ENCODE data around the gene MRPL14. TPM values are rescaled to one million over a fixed set of nuclear protein-coding genes. Genes with fewer than 3 reads are reported as not detected.

Gene MRPL14
- total RNA-seq, 4 donors from 2014 or later: 8.8 to 36.6 (median 18.9) TPM

GRCh38 chr6:44074813-44075646 lies 52.2 kb downstream of the MRPL14 start:
- Histone ChIP-seq H3K27me3 (no peaks in the 10 kb centered on the region), H3K4me1 (peaks cover 0 to 55% (median 28%) of the 10 kb centered on the region in 4 donors), H3K27ac (peak overlapping the region in 2 of 4 donors; percentile 68 to 76), H3K4me3 (no peak overlapping the region), H3K9me3 (no peaks in the 10 kb centered on the region), H3K36me3 (no peaks in the 10 kb centered on the region)
- WGBS, 2 donors: 39 to 50% methylated on average over 8 to 9 of the region's 9 CpGs
- TF ChIP-seq, protein P1, sequence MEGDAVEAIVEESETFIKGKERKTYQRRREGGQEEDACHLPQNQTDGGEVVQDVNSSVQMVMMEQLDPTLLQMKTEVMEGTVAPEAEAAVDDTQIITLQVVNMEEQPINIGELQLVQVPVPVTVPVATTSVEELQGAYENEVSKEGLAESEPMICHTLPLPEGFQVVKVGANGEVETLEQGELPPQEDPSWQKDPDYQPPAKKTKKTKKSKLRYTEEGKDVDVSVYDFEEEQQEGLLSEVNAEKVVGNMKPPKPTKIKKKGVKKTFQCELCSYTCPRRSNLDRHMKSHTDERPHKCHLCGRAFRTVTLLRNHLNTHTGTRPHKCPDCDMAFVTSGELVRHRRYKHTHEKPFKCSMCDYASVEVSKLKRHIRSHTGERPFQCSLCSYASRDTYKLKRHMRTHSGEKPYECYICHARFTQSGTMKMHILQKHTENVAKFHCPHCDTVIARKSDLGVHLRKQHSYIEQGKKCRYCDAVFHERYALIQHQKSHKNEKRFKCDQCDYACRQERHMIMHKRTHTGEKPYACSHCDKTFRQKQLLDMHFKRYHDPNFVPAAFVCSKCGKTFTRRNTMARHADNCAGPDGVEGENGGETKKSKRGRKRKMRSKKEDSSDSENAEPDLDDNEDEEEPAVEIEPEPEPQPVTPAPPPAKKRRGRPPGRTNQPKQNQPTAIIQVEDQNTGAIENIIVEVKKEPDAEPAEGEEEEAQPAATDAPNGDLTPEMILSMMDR (IDR thresholded peaks at IDR 0.05): peak in 1 of 5 experiments; percentile 5
- TF ChIP-seq EP300 (IDR thresholded peaks at IDR 0.05): no peak
- TF ChIP-seq POLR2A (IDR thresholded peaks at IDR 0.05): no peak
- DNase-seq (ENCODE audit: low spot score in 2 of 2): no peak

DNA sequence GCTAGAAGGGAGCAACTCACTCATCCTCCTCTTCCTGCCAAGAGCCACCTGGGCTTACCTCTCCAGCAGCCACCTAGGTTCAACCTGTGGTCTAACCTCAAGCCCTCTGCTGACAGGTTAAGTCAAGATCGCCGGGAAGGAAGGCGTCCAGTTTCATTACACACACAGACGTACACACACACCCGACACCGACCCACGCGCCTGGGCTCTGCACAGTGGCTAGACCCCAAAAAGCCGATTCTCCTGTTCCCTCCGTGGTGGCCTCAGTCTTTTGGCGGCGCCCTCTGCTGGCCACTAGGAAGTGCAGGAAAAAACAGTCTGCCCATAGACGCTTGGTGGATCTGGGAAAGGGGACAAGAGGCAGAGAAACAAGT lies 52.8 kb downstream of the MRPL14 start:
- WGBS, 2 donors: 2% methylated on average over 13 of the region's 13 CpGs
- no peak overlapping the region for H3K4me3 ChIP-seq
- TF ChIP-seq POLR2A (IDR thresholded peaks at IDR 0.05): no peak
- TF ChIP-seq EP300 (IDR thresholded peaks at IDR 0.05): peak in 1 of 2 donors; percentile 50
- TF ChIP-seq, protein P1 (IDR thresholded peaks at IDR 0.05): peak; percentile 88 to 93 (median 92)
- H3K9me3 ChIP-seq: no peaks in the 10 kb centered on the region
- H3K27me3 ChIP-seq: no peaks in the 10 kb centered on the region
- H3K36me3 ChIP-seq: no peaks in the 10 kb centered on the region
- H3K4me1 ChIP-seq: peaks cover 0 to 55% (median 28%) of the 10 kb centered on the region in 4 donors
- DNase-seq (ENCODE audit: low spot score in 2 of 2): peak; percentile 62 to 67
- H3K27ac ChIP-seq: peak overlapping the region in 2 of 4 donors; percentile 68 to 76

GRCh38 chr6:44073612-44074438 lies 53.4 kb downstream of the MRPL14 start:
- TF ChIP-seq EP300 (IDR thresholded peaks at IDR 0.05) (no peak), POLR2A (IDR thresholded peaks at IDR 0.05) (no peak)
- TF ChIP-seq, protein P1 (IDR thresholded peaks at IDR 0.05): no peak
- Histone ChIP-seq H3K36me3 (no peaks in the 10 kb centered on the region), H3K27me3 (no peaks in the 10 kb centered on the region), H3K9me3 (no peaks in the 10 kb centered on the region), H3K27ac (peak overlapping the region; percentile 45 to 76 (median 61)), H3K4me1 (peaks cover 0 to 50% (median 25%) of the 10 kb centered on the region in 4 donors), H3K4me3 (peak overlapping the region; percentile 39 to 53 (median 50))
- no peak for DNase-seq (ENCODE audit: low spot score in 2 of 2)
- 16 to 37% methylated on average over 9 to 11 of the region's 25 CpGs for WGBS, 2 donors

GRCh38 chr6:44072959-44073611 lies 54.2 kb downstream of the MRPL14 start:
- DNase-seq (ENCODE audit: low spot score in 2 of 2): peak; percentile 43 to 68
- peaks cover 0 to 48% (median 25%) of the 10 kb centered on the region in 4 donors for H3K4me1 ChIP-seq

More at GRCh38 chr6:44072959-44073611, 54.2 kb downstream of the MRPL14 start:
- WGBS, 2 donors: 3 to 18% methylated on average over 4 to 43 of the region's 55 CpGs
- Histone ChIP-seq H3K9me3 (no peaks in the 10 kb centered on the region), H3K27ac (peak overlapping the region; percentile 58 to 79 (median 70)), H3K36me3 (no peaks in the 10 kb centered on the region), H3K27me3 (no peaks in the 10 kb centered on the region), H3K4me3 (peak overlapping the region; percentile 39 to 53 (median 50))
- no peak for TF ChIP-seq EP300 (IDR thresholded peaks at IDR 0.05)
- TF ChIP-seq POLR2A (IDR thresholded peaks at IDR 0.05): peak in 1 of 2 donors; percentile 44
- TF ChIP-seq, protein P1 (IDR thresholded peaks at IDR 0.05): peak in 1 of 5 experiments; percentile 8

All from tibial nerve (tissue), 4 donors.